CD4-positive, CD25-positive, alpha-beta regulatory T cell (primary cell): ENCODE data around the gene SLFN12L. TPM values are rescaled to one million over a fixed set of nuclear protein-coding genes. Genes with fewer than 3 reads are reported as not detected.
A peak's percentile ranks its signal among the peaks of the same experiment; 100 is the strongest.
"Not testable (repeated sequence)": the region's sequence is repeated elsewhere in the genome, so short reads cannot be mapped to it uniquely, and the experiment has no call there.

Experiments used
- ATAC-seq, 2 donors: fragments of 150-1000 bp; cut with Tn5 transposase; one replicate each; pipeline ENCODE4 v1.10.0; 2021; ENCODE audit warnings: low read depth in 2 of 2, moderate number of reproducible peaks in 2 of 2, moderate library complexity in 1 of 2
- DNase-seq, 3 donors: peaks; one replicate each; pipeline versions ENCODE4 v3.0.0 to v3.0.0-alpha.2; 2012 to 2022; ENCODE audit warnings: mixed read lengths in 1 of 3
- H3K27ac ChIP-seq: one replicate; pipeline ENCODE4 v1.7.0; 2013; ENCODE audit warnings: mild to moderate bottlenecking, low read length; ENCODE audit not compliant: insufficient read depth, poor library complexity, severe bottlenecking
- H3K27me3 ChIP-seq: one replicate; pipeline ENCODE4 v1.7.0; 2013; ENCODE audit warnings: low read length; ENCODE audit not compliant: control insufficient read depth, insufficient read depth
- H3K36me3 ChIP-seq: one replicate; pipeline ENCODE4 v1.7.0; 2013; ENCODE audit warnings: mild to moderate bottlenecking, low read length, moderate library complexity; ENCODE audit not compliant: control insufficient read depth, insufficient read depth
- H3K4me1 ChIP-seq: 2 replicates; pipeline ENCODE4 v1.7.0; 2013; ENCODE audit warnings: mild to moderate bottlenecking, low read length; ENCODE audit not compliant: insufficient read depth, control insufficient read depth, poor library complexity, severe bottlenecking
- H3K4me3 ChIP-seq: one replicate; pipeline ENCODE4 v1.7.0; 2013; ENCODE audit warnings: low read depth, mild to moderate bottlenecking, low read length, moderate library complexity
- H3K9me3 ChIP-seq, 2 experiments: 1 replicate in 1 of 2; 2 replicates in 1 of 2; pipeline ENCODE4 v1.7.0; 2013; ENCODE audit warnings: low read length in 2 of 2, mild to moderate bottlenecking in 1 of 2, moderate library complexity in 1 of 2; ENCODE audit not compliant: control insufficient read depth in 2 of 2
- H3K27ac Mint-ChIP-seq, 3 donors: one replicate each; pipeline ENCODE4 v1.8.0; 2020 to 2022; ENCODE audit warnings: mild to moderate bottlenecking in 3 of 3, mixed read lengths in 3 of 3, moderate library complexity in 2 of 3
- H3K27me3 Mint-ChIP-seq: one replicate; pipeline ENCODE4 v1.8.0; 2022; ENCODE audit warnings: mild to moderate bottlenecking, mixed read lengths
- H3K36me3 Mint-ChIP-seq: one replicate; pipeline ENCODE4 v1.8.0; 2020; ENCODE audit warnings: mixed read lengths
- H3K4me1 Mint-ChIP-seq, 4 donors: one replicate each; pipeline ENCODE4 v1.8.0; 2020 to 2022; ENCODE audit warnings: mixed read lengths in 4 of 4, mild to moderate bottlenecking in 1 of 4
- H3K4me3 Mint-ChIP-seq, 4 donors: one replicate each; pipeline ENCODE4 v1.8.0; 2020 to 2022; ENCODE audit warnings: mild to moderate bottlenecking in 4 of 4, mixed read lengths in 4 of 4, moderate library complexity in 3 of 4
- H3K9me3 Mint-ChIP-seq, 7 donors: one replicate each; pipeline ENCODE4 v1.8.0; 2020 to 2022; ENCODE audit warnings: mixed read lengths in 7 of 7, mild to moderate bottlenecking in 3 of 7, moderate library complexity in 2 of 7
- polyA plus RNA-seq, 4 donors: library from polyadenylated mRNA; unstranded; fragments of 300-500 nt; fragmentation: Illumina TruSeq; gene quantifications; one replicate each; pipeline ENCODE4 v1.2.3, GENCODE V29; 2021
- total RNA-seq: library from RNA; stranded (reverse); gene quantifications from one replicate; pipeline ENCODE4 v1.2.3, GENCODE V29; 2022

Gene SLFN12L
- total and polyA plus RNA-seq, 5 donors from 2014 or later = 12.7 to 105 (median 13.9) TPM

DNA sequence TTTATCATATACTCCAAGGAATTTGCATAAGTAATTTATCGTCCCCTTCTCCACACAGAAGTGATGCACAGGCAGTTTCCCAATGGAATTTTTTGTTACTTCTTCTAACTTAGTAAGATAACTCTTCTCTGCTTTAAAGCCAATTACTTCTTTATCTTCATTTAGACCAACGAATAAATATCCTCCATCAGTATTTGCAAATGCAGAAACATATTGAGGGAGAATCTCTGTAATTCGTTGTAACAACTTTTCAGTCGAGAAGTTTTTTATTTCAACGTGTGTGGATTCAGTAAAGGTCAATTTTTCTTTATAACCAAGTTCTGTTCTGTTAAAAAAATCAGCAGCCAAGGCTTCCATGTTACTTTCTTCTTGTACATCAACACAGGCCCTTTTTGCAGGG, 58.2 kb downstream of the SLFN12L start:
- Histone ChIP-seq H3K4me1 (no peaks in the 10 kb centered on the region), H3K27me3 (no peaks in the 10 kb centered on the region), H3K9me3 (peaks cover 0 to 9% of the 10 kb centered on the region in 2 experiments), H3K27ac (no peak overlapping the region), H3K36me3 (peaks cover 84% of the 10 kb centered on the region), H3K4me3 (no peak overlapping the region)
- Mint-ChIP-seq H3K36me3 (peaks cover 71% of the 10 kb centered on the region), H3K27ac (peak overlapping the region in 1 of 3 donors; percentile 22), H3K4me3 (no peak overlapping the region), H3K4me1 (peaks cover 24 to 51% (median 37%) of the 10 kb centered on the region in 4 donors), H3K27me3 (no peaks in the 10 kb centered on the region), H3K9me3 (peaks cover 0 to 14% (median 8%) of the 10 kb centered on the region in 7 donors)
- no peak for ATAC-seq
- no peak for DNase-seq

DNA sequence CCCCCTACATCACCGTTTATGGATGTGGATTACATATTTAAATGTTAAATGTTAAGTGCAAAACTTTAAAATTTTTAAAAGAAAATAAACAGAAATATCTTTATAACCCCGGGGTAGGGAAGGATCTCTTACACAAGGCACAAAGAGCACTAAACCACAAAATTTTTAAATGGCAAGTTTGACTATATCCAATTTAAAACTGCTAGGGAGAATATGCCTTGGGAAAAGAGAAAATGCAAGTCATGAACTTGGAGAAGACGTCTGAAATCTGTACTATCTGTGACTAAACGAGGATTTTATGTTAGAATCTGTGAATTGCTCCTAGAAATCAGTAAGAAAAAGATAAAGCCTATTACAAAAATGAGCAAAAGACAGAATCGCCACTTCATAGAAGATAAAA, 60.2 kb downstream of the SLFN12L start:
- peaks cover 20 to 46% (median 32%) of the 10 kb centered on the region in 4 donors for H3K4me1 Mint-ChIP-seq
- no peak overlapping the region for H3K4me3 ChIP-seq
- no peaks in the 10 kb centered on the region for H3K27me3 ChIP-seq
- peaks cover 0 to 25% (median 8%) of the 10 kb centered on the region in 7 donors for H3K9me3 Mint-ChIP-seq
- H3K36me3 Mint-ChIP-seq = peaks cover 64% of the 10 kb centered on the region
- no peaks in the 10 kb centered on the region for H3K27me3 Mint-ChIP-seq
- no peak overlapping the region for H3K27ac Mint-ChIP-seq
- ATAC-seq = no peak
- no peak overlapping the region for H3K27ac ChIP-seq
- peaks cover 0 to 9% of the 10 kb centered on the region in 2 experiments for H3K9me3 ChIP-seq
- H3K4me3 Mint-ChIP-seq = no peak overlapping the region
- DNase-seq = no peak
- peaks cover 69% of the 10 kb centered on the region for H3K36me3 ChIP-seq
- no peaks in the 10 kb centered on the region for H3K4me1 ChIP-seq

DNA sequence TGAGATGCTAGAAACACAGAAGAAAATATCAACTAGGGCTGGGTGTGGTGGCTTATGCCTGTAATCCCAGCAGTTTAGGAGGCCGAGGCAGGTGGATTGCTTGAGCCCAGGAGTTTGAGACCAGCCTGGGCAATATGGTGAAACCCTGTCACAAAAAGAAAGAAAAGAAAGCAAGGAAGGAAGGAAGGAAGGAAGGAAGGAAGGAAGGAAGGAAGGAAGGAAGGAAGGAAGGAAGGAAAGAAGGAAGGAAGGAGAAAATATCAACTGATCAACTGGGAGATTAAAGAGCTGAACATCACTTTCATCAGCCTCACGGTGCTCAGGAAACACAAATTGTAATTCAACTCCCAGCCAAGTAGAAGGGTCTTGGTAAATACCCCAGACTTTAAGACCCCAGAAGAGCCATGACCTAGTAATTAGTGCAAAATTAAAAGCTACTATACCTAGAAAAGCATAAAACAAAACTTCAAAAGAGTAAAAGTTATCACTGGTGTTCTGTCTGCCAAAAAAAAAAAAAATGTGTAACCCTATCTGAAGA, 61.1 kb downstream of the SLFN12L start:
- no peaks in the 10 kb centered on the region for H3K4me1 ChIP-seq
- ATAC-seq (no peak), DNase-seq (no peak)
- Mint-ChIP-seq H3K4me1 (peaks cover 22 to 43% (median 34%) of the 10 kb centered on the region in 4 donors), H3K9me3 (peaks cover 0 to 30% (median 8%) of the 10 kb centered on the region in 7 donors), H3K36me3 (peaks cover 65% of the 10 kb centered on the region), H3K27ac (peak overlapping the region in 2 of 3 donors; percentile 68 to 77), H3K4me3 (peak overlapping the region in 1 of 4 donors; percentile 68), H3K27me3 (no peaks in the 10 kb centered on the region)
- no peak overlapping the region for H3K4me3 ChIP-seq
- no peak overlapping the region for H3K27ac ChIP-seq
- H3K9me3 ChIP-seq = peaks cover 0 to 9% of the 10 kb centered on the region in 2 experiments
- peaks cover 64% of the 10 kb centered on the region for H3K36me3 ChIP-seq
- no peaks in the 10 kb centered on the region for H3K27me3 ChIP-seq

DNA sequence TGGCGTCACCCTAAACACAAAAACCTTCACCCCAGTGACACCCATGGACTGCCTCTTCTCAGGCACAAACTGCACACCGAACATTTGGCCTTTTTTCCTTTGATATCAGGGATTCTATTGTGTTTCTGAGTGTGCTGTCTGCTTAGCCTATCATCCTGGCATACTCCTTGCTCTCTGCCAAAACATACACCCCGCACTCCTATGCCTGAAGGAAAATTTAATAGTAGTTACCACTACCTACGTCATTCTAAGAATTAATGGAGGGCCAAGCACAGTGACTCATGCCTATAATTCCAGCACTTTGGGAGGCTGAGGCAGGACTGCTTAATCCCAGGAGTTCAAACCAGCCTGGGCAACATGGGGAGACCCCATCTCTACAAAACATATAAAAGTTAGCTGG, 69.0 kb downstream of the SLFN12L start:
- no peak for ATAC-seq
- peak overlapping the region; percentile 29 to 70 (median 64) for H3K4me3 Mint-ChIP-seq
- no peaks in the 10 kb centered on the region for H3K27me3 Mint-ChIP-seq
- Histone ChIP-seq H3K36me3 (no peaks in the 10 kb centered on the region), H3K4me3 (peak overlapping the region; percentile 47), H3K9me3 (no peaks in the 10 kb centered on the region), H3K27me3 (no peaks in the 10 kb centered on the region), H3K27ac (peak overlapping the region; percentile 45), H3K4me1 (peaks cover 22% of the 10 kb centered on the region)
- DNase-seq = no peak
- H3K27ac Mint-ChIP-seq = peak overlapping the region; percentile 27 to 85 (median 67)
- H3K9me3 Mint-ChIP-seq = peaks cover 0 to 19% (median 3%) of the 10 kb centered on the region in 7 donors
- H3K4me1 Mint-ChIP-seq = peaks cover 32 to 55% (median 42%) of the 10 kb centered on the region in 4 donors
- H3K36me3 Mint-ChIP-seq = peaks cover 38% of the 10 kb centered on the region

DNA sequence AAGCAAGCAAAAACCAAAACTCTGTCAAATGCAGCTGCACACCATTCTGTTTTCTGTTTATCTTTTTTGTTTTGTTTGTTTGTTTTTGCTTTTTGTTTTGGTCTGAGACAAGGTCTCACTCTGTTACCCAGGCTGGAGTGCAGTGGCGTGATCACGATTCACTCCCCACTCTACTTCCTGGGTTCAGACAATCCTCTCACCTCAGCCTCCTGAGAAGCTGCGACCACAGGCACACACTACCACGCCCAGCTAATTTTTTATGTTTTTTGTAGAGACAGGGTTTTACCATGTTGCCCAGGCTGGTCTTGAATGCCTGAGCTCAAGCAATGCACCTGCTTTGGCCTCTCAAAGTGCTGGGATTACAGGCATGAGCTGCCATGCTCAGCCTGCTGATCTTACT, 69.7 kb downstream of the SLFN12L start:
- peak overlapping the region; percentile 45 for H3K27ac ChIP-seq
- H3K9me3 ChIP-seq = no peaks in the 10 kb centered on the region
- Mint-ChIP-seq H3K9me3 (peaks cover 0 to 13% (median 3%) of the 10 kb centered on the region in 7 donors), H3K27ac (peak overlapping the region; percentile 8 to 85 (median 67)), H3K4me3 (peak overlapping the region; percentile 60 to 82 (median 70)), H3K27me3 (no peaks in the 10 kb centered on the region), H3K4me1 (peaks cover 32 to 51% (median 44%) of the 10 kb centered on the region in 4 donors), H3K36me3 (peaks cover 40% of the 10 kb centered on the region)
- DNase-seq = peak in 2 of 3 donors; percentile 30 to 80
- peaks cover 22% of the 10 kb centered on the region for H3K4me1 ChIP-seq
- H3K4me3 ChIP-seq = peak overlapping the region; percentile 47
- H3K36me3 ChIP-seq = no peaks in the 10 kb centered on the region
- H3K27me3 ChIP-seq = no peaks in the 10 kb centered on the region
- ATAC-seq = peak; percentile 67 to 89

DNA sequence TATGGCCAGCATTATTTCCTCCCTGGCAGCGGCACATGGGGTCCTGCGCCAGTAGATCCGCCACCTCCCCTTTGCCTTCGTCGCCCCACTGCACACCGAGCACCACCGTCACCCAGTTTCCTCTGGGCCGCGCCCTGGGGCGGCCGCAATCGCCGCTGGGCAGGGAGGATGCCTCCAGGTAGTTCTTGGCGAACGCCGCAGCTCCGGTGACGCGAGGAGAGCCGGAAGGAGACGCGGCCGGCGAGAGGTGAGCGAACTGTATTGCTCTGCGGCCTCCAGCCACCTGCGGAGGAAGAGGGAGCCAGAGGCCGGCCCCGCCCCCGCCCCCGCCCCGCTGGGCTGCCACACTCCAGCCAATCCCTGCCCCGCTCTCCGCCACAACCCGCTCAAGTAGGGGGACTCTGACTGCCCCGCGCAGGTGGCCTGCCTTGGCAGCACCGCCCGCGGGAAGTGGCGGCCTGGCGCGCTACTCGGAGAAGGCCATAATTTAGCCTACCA, 77.1 kb downstream of the SLFN12L start:
- peak; percentile 80 to 89 for ATAC-seq
- H3K4me1 Mint-ChIP-seq = peaks cover 21 to 36% (median 34%) of the 10 kb centered on the region in 4 donors
- DNase-seq = peak; percentile 59 to 78 (median 76)

DNA sequence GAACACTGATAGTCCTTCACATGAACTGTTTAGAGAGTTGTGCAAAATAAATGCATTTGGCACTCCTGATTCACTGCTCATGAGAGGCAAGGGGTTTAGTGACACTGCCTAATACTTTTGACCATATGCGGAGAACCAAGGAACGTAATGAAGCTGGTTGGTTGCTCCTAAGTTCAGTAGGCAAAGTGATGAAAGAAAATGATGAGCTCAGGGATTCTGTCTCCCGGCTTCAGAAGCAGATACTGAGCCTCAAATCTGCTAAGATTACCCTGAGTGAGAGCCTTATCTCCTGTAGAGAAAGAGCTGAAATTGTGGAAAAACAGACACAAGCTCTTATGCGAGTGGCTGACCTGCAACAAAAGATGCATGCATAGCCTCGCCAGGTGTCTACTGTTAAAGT, 83.4 kb downstream of the SLFN12L start:
- Mint-ChIP-seq H3K9me3 (peaks cover 0 to 12% (median 5%) of the 10 kb centered on the region in 7 donors), H3K27ac (peak overlapping the region in 1 of 3 donors; percentile 77), H3K4me1 (peaks cover 0 to 19% (median 9%) of the 10 kb centered on the region in 4 donors)
- H3K27me3 ChIP-seq, H3K4me3 ChIP-seq, H3K27ac ChIP-seq, H3K4me1 ChIP-seq, H3K4me3 Mint-ChIP-seq, H3K36me3 ChIP-seq, H3K36me3 Mint-ChIP-seq, H3K27me3 Mint-ChIP-seq, DNase-seq, ATAC-seq, H3K9me3 ChIP-seq: not testable (repeated sequence)

More for the DNA sequence above, 77.1 kb downstream of the SLFN12L start:
- Histone ChIP-seq H3K27me3 (no peaks in the 10 kb centered on the region), H3K27ac (peak overlapping the region; percentile 65), H3K9me3 (no peaks in the 10 kb centered on the region), H3K36me3 (no peaks in the 10 kb centered on the region), H3K4me1 (no peaks in the 10 kb centered on the region), H3K4me3 (peak overlapping the region; percentile 57)
- peak overlapping the region; percentile 46 to 89 (median 86) for H3K27ac Mint-ChIP-seq
- H3K9me3 Mint-ChIP-seq = peaks cover 0 to 12% (median 5%) of the 10 kb centered on the region in 7 donors
- H3K36me3 Mint-ChIP-seq = peaks cover 22% of the 10 kb centered on the region
- H3K4me3 Mint-ChIP-seq = peak overlapping the region; percentile 71 to 88 (median 84)
- H3K27me3 Mint-ChIP-seq = no peaks in the 10 kb centered on the region
